GM10248 (cell line): Measurements from ENCODE around the gene RNF38.

Experiments
- CTCF ChIA-PET: fragments of 300-600 bp; sonication (Branson Sonifier 250); formaldehyde crosslinking; extraction: SDS; loops from one replicate; lab custom pipeline; 2021; ENCODE audit warnings: antibody characterized with exemption; lab: Yijun Ruan, JAX
- POLR2A ChIA-PET: fragments of 350-650 bp; sonication (Branson Sonifier 250); formaldehyde crosslinking; extraction: SDS; loops from one replicate; lab custom pipeline; 2020; ENCODE audit warnings: antibody characterized with exemption; lab: Yijun Ruan, JAX
- DNase-seq: peaks from one replicate; pipeline ENCODE4 v3.0.0; 2012; ENCODE audit errors: extremely low spot score
- CTCF ChIP-seq: IDR thresholded peaks from 2 replicates; pipeline ENCODE4 v1.5.1; 2012; ENCODE audit warnings: mild to moderate bottlenecking, low read depth; ENCODE audit errors: extremely low read depth, missing control alignments, control extremely low read depth

RNF38 gene

GRCh38 chr9:36431078-36431477, 31.0 kb upstream of the RNF38 start:
- no peak for TF ChIP-seq CTCF
- CTCF ChIA-PET: interaction anchor here (1.3 to 1.8 kb wide), 2 partner anchors 19 to 24 kb away, joined by 4 to 12 read pairs; no protein-coding TSS in a partner anchor
- POLR2A ChIA-PET: no interaction called here
- no peak for DNase-seq

GRCh38 chr9:36426945-36427344, 26.9 kb upstream of the RNF38 start:
- ChIA-PET CTCF (interaction anchor here (0.7 to 5.9 kb wide), 5 partner anchors 8 to 21 kb away, joined by 3 to 31 read pairs (median 4); no protein-coding TSS in a partner anchor), POLR2A (no interaction called here)

GRCh38 chr9:36426348-36426747, 26.3 kb upstream of the RNF38 start:
- TF ChIP-seq CTCF: no peak
- POLR2A ChIA-PET: no interaction called here
- no peak for DNase-seq
- CTCF ChIA-PET: interaction anchor here (0.8 to 5.9 kb wide), 2 partner anchors 19 to 130 kb away, joined by 3 to 31 read pairs; no protein-coding TSS in a partner anchor

More at GRCh38 chr9:36426945-36427344, 26.9 kb upstream of the RNF38 start:
- no peak for TF ChIP-seq CTCF
- DNase-seq: no peak

GRCh38 chr9:36424289-36425055, 24.4 kb upstream of the RNF38 start:
- TF ChIP-seq CTCF: no peak
- CTCF ChIA-PET: interaction anchor here (4.1 to 5.9 kb wide), 2 partner anchors 17 kb away, joined by 31 to 41 read pairs; no protein-coding TSS in a partner anchor
- POLR2A ChIA-PET: no interaction called here
- no peak for DNase-seq

- no peak for TF ChIP-seq CTCF
- ChIA-PET POLR2A (no interaction called here), CTCF (interaction anchor here (1.0 to 4.1 kb wide), 4 partner anchors 16 to 133 kb away, joined by 3 to 41 read pairs (median 6); no protein-coding TSS in a partner anchor)
- DNase-seq: no peak
Measured at GRCh38 chr9:36423206-36423605, 23.1 kb upstream of the RNF38 start.

- TF ChIP-seq CTCF: no peak
- POLR2A ChIA-PET: no interaction called here
- no peak for DNase-seq
- CTCF ChIA-PET: interaction anchor here (1.5 to 5.9 kb wide), 3 partner anchors 10 to 139 kb away, joined by 6 to 43 read pairs (median 8); no protein-coding TSS in a partner anchor
Measured at GRCh38 chr9:36416890-36417289, 16.8 kb upstream of the RNF38 start.
